DOHH2 (cell line): ENCODE data around the gene CTRB2.

Experiments used
- CTCF ChIP-seq: fragments of 200-600 bp; sonication (generic); IDR thresholded peaks from one replicate; pipeline ENCODE4 v1.5.1; 2014; ENCODE audit warnings: antibody characterized with exemption, mild to moderate bottlenecking, low read depth, low read length; ENCODE audit not compliant: poor library complexity, severe bottlenecking
- EZH2phosphoT487 ChIP-seq: fragments of 200-600 bp; sonication (generic); IDR thresholded peaks from 2 replicates; pipeline ENCODE4 v1.6.1; 2017; ENCODE audit warnings: borderline replicate concordance, mild to moderate bottlenecking, antibody characterized with exemption, low read length, moderate library complexity, mixed read lengths

- TF ChIP-seq CTCF (no peak), EZH2phosphoT487 (no peak)
Measured at GRCh38 chr16:75206749-75207451, at the start of gene CTRB2.
